Measurements from ENCODE around the gene THAP5.

DNA sequence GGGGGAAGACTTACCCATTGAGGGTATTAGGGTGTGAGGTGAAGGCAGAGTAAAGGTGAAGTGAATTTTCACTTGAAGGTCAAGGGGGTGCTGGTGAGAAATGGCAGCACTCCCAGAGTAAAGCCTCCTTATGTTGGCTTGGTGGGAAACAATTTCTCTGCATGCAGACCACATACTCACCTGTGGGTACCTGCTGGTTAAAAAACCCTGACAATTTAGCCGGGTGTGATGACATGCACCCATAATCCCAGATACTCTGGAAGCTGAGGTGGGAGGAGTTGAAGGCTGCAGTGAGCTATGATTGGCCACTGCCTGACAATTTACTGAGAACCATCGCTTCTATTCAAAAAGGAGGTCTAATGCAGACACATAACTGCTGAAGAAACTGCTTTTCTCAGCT is 5.7 kb upstream of the THAP5 start:
- TF ChIP-seq CHD2 (IDR thresholded peaks at IDR 0.05; ENCODE audit: low read length, partially characterized antibody) (no peak), POLR2A (IDR thresholded peaks at IDR 0.05; ENCODE audit: low read length) (no peak), BHLHE40 (IDR thresholded peaks at IDR 0.05; ENCODE audit: low read depth, low read length) (no peak), EP300 (IDR thresholded peaks at IDR 0.05) (no peak), JUNB (IDR thresholded peaks at IDR 0.05) (no peak)
